Glomerular endothelial cell (primary cell): ENCODE data around the gene ARCN1. TPM values are rescaled to one million over a fixed set of nuclear protein-coding genes. Genes with fewer than 3 reads are reported as not detected.
A peak's percentile ranks its signal among the peaks of the same experiment; 100 is the strongest.
"Not testable (repeated sequence)": the region's sequence is repeated elsewhere in the genome, so short reads cannot be mapped to it uniquely, and the experiment has no call there.

Experiments used
- DNase-seq: peaks from one replicate; pipeline ENCODE4 v3.0.0-alpha.2; 2011; ENCODE audit warnings: low read depth, low spot score; ENCODE audit errors: extremely low read depth
- total RNA-seq: library from RNA; depleted of rRNA; stranded (reverse); fragments of >200 nt; gene quantifications from 2 replicates; pipeline ENCODE4 v1.2.3, GENCODE V29; 2015

Gene ARCN1
- total RNA-seq, 1 donor from 2014 or later = 158 TPM

DNA sequence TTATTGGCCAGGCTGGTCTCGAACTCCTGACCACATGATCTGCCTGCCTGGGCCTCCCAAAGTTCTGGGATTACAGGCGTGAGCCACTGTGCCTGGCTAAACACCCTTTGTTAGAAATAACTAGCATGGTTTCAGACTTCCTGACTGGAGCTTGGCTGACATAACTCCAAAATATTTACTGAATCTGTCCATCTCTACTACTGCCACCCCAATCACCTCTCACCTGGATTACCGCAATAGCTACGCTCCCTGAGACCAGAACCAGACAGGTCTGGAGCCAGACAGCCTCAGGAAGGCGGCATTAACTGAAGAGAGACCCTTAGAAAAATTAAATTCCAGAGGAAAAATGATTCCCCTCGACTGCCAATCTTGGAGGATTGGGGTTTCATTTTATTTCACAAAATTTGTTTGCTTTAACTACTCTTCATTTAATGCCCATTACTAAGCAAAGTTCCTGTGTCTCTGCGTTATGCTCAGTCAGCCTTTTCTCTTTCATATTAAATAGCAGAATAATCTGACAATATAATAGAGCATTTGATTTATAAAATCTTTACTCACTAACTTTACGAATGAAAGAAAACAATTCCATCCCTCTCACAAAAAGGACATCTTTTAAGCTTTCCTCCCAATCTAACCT is 28.1 kb upstream of the ARCN1 start:
- no peak for DNase-seq

DNA sequence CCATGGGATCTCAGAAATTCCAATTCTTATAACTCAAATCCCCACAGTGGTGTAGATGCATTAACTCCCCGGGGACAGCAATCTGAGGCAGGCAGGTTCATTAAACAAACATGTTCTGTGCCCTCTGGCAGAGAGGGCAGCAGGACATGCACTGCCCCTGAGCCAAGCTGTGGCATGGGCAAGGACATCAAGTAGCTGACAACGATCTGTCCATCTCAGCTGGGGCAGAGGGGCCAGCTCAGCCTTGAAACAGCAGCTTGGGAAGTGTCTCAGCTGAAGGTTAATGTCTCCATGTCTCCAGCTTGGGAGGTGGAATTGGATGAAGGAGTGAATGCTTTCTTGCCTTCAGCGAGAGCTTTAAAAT is 27.6 kb upstream of the ARCN1 start:
- DNase-seq = no peak

DNA sequence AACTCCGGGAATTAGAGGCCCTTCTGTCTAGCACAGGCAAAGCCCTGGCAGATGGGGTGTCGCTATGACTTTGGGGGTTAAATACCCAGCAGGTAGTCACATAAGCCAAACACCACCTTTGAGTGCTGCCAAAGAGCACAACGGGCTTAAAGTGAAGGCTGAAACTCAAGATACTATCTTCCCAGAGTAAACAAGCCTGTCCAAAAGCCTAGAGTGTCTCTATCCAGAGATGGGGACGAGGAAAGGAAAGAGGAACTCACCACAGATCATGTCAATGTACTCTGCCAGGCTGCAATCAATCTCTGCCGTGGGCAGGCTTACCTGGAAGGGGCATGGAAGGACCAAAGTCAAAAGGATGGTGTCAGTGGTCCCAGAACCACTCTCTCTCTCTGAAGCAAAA is 26.7 kb upstream of the ARCN1 start:
- DNase-seq = no peak

DNA sequence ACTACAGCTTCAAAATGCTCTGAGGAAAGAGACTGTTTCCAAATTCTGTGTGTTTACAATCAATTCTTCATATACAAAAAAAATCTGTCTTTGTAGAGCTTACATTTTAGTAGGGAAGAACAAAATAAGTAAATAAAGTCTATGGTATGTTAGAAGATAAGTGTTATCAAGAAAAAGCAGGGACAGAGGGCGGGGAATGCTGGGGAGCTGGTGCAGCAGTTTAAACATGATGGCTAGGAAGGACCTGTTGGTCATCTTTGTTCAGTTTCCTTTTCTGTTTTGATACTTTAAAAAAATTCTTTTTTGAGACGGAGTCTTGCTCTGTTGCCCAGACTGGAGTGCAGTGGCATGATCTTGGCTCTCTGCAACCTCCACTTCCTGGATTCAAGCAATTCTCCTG is 25.1 kb upstream of the ARCN1 start:
- no peak for DNase-seq

DNA sequence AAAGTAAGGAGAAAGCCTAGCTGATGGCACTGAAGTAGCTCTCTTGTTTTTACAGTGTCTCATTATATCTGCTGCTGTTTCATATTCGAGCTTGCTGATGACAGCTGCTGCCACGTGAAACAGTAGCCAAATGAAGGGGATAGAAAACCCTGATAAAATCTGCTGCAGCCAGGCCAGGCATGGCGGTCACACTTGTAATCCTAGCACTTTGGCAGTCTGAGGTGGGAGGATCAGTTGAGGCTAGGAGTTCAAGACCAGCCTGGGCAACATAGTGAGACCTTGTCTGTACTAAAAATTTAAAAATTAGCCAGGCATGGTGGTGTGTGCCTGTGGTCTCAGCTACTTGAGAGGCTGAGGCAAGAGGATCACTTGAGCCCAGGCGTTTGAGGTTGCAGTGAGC is 19.9 kb upstream of the ARCN1 start:
- no peak for DNase-seq

DNA sequence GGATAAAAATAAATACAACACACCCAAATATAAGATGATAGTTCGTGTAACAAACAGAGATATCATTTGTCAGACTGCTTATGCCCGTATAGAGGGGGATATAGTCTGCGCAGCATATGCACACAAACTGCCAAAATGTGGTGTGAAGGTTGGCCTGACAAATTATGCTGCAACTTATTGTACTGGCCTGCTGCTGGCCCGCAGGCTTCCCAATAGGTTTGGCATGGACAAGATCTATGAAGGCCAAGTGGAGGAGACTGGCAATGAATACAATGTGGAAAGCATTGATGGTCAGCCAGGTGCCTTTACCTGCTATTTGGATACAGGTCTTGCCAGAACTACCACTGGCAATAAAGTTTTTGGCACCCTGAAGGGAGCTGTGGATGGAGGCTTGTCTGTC is 11.4 kb upstream of the ARCN1 start:
- DNase-seq = no peak

DNA sequence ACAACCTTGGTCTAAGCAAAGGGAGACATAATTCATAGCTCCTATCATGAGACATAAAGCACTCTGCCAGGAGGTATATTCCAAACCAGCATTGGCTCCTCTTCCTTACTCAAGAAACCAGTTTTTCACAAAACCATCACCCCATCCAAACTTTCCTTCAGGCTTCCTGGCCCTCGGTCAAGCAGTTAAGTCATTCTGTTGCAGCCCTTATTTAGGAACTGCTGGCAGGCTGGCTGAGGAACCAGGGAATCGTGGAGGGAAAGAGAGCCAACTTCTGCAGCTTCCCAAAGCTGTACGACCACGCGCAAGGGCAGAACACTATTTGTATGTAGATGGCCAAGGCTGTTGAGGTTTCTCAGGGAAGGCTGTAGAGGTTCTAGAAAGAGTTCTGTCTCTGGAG is 7.2 kb upstream of the ARCN1 start:
- no peak for DNase-seq

DNA sequence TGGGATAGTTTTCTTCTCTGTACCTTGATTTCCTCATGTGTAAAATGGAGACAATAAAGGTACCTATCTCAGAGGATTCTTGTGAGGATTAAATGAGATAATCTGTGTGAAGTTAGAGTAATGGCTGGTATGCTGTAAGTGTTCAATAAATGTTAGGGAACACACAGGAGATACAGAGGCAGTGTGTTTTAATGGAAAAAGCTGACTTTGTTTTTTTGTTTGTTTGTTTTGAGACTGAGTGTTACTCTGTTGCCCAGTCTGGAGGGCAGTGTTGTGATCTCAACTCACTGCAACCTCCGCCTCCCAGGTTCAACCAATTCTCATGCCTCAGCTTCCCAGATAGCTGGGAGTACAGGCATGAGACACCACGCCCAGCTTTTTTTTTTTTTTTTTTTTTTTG is 2.5 kb upstream of the ARCN1 start:
- DNase-seq = no peak

DNA sequence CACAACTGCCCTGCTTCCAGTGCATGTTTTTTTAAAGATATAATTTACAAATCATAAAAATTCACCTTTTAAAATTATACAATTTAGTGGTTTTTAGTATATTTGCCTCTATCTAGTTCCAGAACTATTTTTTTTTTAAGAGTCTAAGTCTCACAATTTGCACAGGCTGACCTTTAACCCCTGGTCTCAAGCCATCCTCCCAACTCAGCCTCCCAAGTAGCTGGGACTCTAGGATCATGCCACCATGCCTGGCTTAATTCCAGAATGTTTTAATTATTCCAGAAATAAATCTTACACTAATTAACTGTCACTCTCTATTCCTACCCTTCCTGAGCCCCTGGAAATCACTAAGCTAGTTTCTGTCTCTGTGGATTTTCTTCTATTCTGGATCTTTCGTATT is 1.4 kb upstream of the ARCN1 start:
- DNase-seq = no peak

DNA sequence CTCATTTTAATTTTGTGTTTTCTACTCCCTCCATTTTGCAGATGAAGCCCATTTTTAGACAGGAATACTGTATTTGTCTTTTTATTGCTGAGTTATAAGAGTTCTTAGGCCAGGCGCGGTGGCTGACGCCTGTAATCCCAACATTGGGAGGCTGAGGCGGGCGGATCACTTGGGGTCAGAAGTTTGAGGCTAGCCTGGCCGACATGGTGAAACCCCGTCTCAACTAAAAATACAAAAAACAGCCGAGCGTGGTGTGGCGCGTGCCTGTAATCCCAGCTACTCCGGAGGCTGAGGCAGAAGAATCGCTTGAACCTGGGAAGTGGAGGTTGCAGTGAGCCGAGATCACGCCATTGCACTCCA is 528 bp upstream of the ARCN1 start:
- DNase-seq = not testable (repeated sequence)

DNA sequence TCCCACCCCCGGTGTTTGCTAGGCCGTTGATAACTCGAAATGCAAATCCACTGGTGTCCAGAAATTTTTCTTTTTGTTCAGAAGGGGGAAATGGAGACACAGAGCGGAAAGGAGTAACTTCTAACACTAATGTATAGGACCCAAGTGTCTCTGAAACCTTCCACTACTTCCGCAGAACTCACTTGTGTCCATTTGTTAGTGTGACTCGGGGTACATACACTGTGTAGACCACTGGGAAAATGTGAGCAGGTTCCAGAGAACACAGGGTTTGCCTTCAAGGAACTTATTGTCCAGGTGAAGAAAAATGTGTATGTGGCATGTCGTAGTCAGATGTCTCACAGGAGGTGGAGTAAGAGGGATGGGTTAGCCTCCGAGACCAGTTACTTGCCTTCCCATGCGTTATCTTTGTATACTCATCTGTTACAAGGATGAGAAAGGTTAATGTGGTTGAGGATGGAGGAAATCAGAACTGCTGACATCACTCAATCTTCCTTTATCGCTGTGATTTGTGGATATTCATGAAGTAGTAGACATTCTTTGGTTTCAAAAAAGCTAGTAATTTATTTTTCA is 857 bp downstream of the ARCN1 start:
- no peak for DNase-seq

DNA sequence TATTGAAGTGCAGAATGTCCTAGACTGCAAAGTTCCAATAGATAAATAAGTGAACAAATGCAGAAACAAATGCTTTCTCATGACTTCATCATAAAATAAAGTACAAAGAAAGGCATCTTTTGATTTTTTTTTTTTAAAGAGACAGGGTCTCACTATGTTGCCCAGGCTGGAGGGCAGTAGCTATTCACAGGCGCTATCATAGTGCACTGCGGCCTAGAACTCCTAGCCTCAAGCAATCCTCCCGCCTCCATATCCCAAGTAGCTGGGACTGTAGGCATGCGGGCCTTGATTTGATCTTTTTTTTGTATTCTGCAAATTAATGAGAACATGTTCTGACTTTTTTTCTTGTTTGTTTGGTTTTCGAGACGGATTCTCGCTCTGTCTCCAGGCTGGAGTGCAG is 2.4 kb downstream of the ARCN1 start:
- no peak for DNase-seq

DNA sequence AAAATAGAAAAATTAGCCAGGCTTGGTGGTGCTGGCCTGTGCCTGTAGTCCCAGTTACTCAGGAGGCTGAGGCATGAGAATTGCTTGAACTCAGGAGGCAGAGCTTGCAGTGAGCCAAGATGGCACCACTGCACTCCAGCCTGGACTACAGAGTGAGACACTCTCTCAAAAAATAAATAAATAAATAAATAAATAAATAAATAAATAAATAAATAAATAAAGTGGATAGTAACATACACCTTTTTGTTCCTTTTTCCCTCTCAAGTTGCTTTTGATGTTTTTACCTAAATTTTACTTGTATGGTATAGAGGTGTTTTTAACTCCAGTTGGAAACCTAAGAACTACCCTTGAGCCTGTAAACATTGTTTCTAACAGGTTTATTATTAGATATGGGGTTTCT is 5.8 kb downstream of the ARCN1 start:
- DNase-seq = not testable (repeated sequence)

DNA sequence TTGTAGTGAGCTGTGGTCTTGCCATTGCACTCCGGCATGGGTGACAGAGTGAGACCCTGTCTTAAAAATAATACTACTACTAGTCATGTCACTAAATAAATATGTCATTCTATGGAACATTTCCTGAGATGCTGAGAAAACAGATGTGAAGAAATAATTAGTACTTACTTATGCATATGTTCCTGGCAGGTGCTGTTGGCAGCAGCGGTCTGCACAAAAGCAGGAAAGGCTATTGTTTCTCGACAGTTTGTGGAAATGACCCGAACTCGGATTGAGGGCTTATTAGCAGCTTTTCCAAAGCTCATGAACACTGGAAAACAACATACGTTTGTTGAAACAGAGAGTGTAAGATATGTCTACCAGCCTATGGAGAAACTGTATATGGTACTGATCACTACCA is 8.8 kb downstream of the ARCN1 start:
- peak; percentile 68 for DNase-seq

DNA sequence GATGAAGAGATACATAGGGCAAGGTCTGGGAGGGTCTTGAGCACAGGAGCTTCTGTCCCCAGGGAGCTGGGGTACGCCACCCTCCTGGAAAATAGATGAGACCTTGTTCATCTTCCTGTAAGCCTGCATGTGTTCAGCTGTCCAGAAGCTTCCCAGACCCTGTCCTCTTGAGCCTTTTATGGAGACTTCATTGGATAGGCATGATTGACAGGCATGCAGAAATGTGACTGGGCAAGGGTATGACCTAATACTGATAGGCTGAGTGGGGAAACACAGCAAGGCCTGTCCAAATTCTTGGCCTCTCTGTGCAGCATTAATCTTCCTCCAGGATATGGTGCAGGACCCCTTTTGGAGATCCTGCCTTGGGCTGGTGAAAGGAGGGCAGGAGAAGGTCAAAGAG is 15.7 kb downstream of the ARCN1 start:
- DNase-seq = no peak

DNA sequence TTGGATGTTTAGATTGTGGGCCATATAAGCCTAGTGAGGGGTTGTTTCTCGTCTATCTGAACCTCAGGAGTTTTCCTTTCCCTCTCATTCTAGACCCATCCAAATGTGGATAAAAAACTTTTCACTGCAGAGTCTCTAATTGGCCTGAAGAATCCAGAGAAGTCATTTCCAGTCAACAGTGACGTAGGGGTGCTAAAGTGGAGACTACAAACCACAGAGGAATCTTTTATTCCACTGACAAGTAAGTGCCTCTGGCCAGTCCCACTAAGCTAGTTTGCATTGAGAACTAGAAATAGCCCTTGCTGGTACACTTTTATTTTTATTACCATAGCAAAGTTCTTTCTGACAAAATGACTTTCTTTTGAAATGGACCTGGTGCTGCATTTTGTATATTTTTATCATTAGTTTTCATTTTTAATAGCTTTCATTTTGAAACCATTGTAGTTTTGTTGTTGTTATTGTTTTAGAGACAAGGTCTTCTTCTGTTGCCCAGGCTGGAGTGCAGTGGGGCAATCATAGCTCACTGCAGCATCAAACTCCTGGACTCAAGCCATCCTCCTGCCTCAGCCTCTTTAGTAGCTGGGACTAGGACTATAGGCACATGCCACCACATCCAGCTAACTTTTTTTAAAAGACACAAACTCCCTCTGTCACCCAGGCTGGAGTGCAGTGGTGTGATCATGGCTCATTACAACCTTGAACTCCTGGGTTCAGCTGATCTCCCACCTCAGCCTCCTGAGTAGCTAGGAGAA is 20.6 kb downstream of the ARCN1 start:
- no peak for DNase-seq

DNA sequence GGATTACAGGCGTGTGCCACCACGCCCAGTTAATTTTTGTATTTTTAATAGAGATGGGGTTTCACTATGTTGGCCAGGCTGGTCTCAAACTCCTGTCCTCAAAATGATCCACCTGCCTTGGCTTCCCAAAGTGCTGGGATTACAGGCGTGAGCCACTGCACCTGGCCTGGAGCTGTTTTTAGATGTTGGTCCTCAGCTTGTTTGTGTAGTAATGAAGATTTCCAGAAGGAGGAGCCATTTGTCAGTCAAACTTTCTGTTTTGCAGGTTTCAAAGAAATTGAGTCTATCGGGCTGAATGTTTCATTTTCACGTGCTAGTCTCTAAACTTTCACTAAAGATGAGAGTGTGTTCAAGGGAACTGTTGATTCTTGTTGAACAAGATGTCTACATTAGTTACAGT is 22.8 kb downstream of the ARCN1 start:
- not testable (repeated sequence) for DNase-seq

DNA sequence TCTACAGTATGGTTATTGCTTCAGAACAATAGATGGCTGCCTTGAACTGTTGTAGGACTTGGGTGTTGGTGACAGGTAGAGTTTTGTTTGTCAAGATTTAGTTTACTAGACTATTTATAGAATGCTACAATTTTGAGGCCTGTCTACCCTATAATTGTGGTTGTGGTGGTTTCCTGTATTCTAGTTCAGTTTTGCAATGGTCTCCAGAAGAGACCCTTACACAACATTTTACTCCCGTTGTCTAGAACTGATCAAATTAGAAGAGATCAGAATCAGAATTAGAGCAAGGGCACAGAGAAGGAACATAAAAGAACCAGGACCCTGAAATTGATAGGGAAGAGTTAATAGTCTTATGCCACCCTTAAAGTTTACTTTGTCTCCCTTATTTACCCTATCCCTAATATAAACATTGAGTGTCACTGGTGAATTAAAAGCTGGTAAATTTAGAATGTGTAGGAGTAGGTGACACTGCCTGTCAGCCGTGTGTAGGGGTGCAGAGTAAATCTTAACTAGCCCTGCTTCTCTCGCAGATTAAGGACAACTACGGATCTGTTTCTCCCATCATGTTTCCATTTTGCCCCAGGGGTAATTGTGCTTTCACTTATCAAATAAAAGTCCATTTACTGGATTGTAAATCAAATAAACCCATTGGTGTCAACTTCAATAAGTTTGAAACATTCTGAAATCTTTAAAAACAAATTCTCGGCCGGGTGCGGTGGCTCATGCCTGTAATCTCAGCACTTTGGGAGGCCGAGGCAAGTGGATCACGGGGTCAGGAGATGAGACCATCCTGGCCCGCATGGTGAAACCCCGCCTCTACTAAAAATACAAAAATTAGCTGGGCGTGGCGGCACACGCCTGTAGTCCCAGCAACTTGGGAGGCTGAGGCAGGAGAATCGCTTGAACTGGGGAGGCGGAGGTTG is 24.3 kb downstream of the ARCN1 start:
- DNase-seq = no peak

DNA sequence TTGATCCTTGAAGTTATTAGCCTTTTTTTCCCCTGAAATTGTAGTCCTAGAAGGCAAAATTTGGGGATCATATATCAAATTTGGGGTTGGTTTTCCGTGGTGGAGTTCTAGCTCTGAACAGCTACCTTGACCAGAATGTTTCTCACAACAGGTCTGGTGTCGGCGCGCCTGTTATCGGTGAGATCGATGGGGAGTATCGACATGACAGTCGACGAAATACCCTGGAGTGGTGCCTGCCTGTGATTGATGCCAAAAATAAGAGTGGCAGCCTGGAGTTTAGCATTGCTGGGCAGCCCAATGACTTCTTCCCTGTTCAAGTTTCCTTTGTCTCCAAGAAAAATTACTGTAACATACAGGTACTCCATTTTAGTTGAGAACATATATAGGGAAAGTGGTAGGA is 25.3 kb downstream of the ARCN1 start:
- no peak for DNase-seq

DNA sequence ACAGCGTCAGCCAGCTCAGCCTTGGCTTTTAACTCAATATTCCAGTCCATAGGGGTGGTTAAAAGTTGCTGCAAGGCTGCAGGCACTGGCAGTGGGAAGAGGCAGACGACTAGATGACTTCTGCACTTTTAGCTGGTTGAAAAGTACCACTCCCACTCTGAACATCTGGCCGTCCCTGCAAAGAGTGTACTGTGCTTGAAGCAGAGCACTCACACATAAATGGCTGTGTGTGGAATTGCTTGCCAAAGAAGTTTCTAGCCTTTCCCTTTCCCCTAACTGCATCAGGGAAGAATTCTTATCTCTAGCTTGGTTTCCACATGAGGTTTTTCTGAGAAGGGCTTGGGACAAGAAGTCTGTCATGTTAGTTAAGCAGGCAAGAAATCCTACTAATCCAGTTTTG is 30.1 kb downstream of the ARCN1 start:
- DNase-seq = no peak

DNA sequence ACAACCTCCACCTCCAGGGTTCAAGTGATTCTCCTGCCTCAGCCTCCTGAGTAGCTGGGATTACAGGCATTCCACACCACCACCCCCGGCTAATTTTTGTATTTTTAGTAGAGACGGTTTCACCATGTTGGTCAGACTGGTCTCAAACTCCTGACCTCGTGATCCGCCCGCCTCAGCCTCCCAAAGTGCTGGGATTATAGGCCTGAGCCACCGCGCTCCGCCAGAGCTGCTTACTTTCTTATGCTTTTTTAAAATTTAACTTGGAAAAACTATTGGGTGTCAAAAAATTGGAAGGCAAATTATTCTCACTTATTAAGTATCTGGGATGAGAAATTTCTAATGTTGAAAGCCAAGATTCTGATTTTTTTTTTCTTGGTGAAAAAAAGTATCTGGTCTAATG is 31.5 kb downstream of the ARCN1 start:
- DNase-seq = not testable (repeated sequence)
